Dedifferentiated amniotic fluid mesenchymal stem cell (primary cell): ENCODE data around the gene EIF5B.
"Not testable (repeated sequence)": the region's sequence is repeated elsewhere in the genome, so short reads cannot be mapped to it uniquely, and the experiment has no call there.

Experiments
- DNase-seq: peaks from one replicate; pipeline ENCODE4 v3.0.0-alpha.2; 2016; ENCODE audit errors: extremely low spot score

EIF5B gene

GRCh38 chr2:99365661-99366060 lies 28.5 kb downstream of the EIF5B start:
- DNase-seq: no peak

GRCh38 chr2:99368854-99369253 lies 31.7 kb downstream of the EIF5B start:
- not testable (repeated sequence) for DNase-seq

DNA sequence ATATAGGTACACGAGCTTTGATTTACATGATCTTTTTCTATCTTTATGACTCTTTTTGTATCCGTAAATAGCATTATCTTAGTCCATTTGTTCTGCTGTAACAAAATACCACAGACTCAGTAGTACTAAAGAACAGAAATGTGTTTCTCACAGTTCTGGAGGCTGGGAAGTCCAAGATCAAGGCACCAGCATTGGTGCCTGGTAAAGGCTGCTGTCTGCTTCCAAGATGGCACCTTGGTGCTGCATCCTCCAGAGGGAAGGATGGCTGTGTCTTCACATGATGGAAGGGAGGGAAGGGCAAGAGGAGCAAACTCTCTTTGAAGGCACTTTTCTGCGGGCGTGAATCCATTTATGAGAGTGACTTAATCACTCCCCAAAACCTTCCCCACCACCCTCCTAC lies 36.0 kb downstream of the EIF5B start:
- no peak for DNase-seq

GRCh38 chr2:99374747-99375146 lies 37.6 kb downstream of the EIF5B start:
- no peak for DNase-seq

- no peak for DNase-seq
These were observed 39.2 kb downstream of the EIF5B start for GRCh38 chr2:99376254-99376864.

GRCh38 chr2:99377879-99378278 lies 40.7 kb downstream of the EIF5B start:
- no peak for DNase-seq

GRCh38 chr2:99380376-99381010 lies 43.3 kb downstream of the EIF5B start:
- no peak for DNase-seq

- DNase-seq: no peak
These were observed 45.0 kb downstream of the EIF5B start for GRCh38 chr2:99382143-99382542.

DNA sequence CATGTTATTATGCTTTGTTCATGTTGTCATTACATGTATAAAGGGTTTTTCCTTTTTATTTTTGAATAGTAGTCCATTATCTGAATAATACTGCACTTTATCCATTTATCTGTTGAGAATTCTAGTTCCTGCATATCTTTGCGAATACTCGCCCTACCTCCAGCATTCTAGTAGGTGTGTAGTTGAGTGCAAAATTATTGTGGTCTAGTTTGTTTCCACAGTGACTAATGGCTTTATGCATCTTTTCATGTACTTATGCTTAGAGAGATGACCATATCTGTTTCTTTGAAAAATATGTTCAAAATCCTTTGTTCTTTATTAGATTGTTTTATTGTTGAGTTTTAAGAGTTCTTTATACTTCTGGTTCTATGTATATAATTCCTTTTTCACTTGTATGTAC lies 48.8 kb downstream of the EIF5B start:
- DNase-seq: no peak

DNA sequence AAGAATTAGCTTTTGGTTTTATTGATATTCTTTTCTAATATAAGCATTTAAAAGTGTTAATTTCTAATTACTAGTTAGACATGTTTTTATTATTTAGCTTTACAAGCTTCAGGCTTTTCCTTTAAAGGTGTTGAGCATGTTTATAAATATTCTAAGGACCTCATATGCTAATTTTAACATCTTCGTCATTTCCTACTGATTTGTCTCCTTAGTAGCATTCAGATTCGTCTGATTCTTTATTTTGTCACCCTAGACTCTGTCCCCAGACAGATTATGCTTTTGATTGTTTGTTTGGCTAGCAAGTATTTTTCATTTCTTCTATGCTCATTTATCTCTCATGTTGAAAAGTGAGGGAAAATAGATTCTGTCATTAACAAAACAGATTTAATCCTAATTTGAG lies 51.7 kb downstream of the EIF5B start:
- DNase-seq: no peak

- DNase-seq: no peak
These were observed 52.2 kb downstream of the EIF5B start for GRCh38 chr2:99389371-99389770.

DNA sequence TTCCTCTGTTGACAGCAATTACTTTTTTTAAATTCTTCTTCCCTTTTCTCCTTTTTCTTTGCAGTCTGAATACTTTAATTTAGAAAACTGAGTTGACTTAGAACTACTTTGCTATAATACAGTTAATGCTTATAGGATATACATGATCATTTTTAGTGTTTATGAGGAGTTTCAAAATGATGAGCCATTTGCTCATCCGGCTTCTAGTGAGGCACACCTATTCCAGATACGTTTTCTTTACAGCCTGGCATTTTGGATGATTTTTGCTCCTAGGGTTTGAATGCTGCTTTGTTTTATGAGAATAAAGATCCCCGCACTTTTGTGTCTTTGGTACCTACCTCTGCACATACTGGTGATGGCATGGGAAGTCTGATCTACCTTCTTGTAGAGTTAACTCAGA lies 52.8 kb downstream of the EIF5B start:
- DNase-seq: no peak

- no peak for DNase-seq
These were observed 58.5 kb downstream of the EIF5B start for GRCh38 chr2:99395589-99396130.

DNA sequence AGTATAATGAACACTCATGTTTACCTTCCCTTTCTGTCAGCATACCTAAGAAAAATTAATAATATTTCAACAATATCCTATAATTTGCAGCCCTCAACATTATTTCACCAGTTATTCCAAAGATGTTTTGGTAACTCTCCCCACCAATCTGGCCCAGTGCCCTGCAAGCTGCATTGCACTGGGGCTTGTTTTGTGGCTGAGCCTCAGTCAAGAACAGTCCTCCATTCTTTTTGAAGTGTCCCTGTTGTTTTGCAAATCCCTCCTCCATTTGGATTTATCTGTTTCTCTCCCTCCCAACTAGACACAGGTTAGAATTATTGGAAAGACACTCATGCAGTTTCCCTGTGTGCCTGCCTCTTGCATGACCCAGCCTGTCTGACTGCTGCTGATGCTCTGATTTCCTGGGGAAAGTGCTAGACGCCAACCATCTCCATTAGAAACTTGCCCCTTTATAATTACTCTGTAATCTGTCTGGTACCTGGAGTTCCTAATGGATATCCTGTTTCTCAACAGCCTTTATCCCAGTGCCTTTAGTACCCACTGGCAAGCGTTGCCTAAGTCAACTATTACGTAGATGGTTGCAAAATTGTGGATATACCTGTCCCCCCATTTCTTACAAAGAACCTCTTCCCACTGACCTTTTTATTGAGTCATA lies 60.2 kb downstream of the EIF5B start:
- no peak for DNase-seq

DNA sequence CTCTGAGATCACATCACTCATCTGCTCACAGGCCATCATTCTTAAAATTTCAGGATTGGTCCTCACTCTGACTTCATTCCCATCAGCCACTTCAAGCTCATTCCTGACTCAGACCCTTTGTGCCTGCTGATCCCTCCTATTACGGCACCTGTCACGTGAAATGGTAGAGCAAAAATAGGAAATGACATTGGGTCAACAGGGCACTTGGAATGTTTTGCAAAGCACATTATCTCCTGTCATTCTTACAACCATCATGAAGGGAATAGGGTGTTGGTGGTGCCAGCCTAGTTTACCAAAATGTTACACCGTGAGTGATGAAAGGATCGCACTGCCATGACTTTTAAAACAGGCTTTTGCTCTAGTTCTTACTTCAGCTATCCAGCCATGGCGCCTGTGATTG lies 61.1 kb downstream of the EIF5B start:
- DNase-seq: no peak

- DNase-seq: peak; percentile 39
These were observed 61.9 kb downstream of the EIF5B start for GRCh38 chr2:99399063-99399462.

DNA sequence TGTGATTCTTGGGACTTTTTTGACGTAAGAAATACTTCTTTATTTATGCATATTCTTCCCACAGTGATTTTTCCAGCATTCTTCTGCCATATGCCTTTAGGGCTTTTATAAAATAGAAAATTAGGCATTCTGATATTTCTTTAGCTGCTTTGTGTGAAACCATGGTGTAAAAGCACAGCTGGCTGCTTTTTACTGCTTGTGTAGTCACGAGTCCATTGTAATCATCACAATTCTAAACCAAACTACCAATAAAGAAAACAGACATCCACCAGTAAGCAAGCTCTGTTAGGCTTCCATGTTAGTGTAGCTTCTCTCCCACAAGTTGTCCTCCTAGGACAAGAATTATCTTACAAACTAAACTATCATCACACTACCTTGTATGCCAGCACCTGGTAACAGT lies 62.6 kb downstream of the EIF5B start:
- no peak for DNase-seq

DNA sequence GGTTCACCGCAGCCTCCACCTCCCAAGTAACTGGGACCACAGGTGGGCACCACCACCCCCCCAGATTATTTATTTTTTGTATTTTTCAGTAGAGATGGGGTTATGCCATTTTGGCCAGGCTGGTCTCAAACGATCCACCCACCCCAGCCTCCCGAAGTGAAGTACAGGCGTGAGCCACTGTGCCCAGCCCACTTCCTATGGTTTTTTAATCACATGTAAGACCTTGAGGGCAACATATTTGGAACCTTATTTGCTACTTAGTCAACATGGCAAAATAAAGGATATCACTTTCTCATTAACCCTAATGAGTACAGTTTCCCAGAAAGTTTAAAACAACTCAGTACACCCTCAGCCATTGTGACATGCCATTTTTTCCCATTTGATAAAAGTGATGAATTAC lies 64.7 kb downstream of the EIF5B start:
- DNase-seq: no peak

DNA sequence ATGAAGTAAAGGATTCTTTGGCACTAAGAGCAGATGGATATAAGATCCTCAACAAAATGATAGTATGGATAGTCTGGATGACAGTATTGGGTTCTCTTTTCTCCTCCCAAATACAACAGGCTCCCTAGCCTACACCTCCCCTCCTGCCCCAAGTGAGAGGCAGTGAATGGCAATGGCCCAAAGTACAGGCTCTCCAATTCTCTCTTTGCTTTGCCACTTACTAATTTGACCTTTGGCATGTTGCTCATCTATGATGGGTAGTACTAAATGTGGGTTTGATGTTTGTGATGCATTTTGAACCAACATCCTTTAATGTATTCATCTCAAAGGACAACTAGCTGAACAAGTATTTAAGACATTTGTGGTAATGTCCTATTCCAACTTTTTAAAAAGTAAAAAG lies 65.9 kb downstream of the EIF5B start:
- DNase-seq: no peak

- DNase-seq: no peak
These were observed 66.3 kb downstream of the EIF5B start for GRCh38 chr2:99403524-99403923.

DNA sequence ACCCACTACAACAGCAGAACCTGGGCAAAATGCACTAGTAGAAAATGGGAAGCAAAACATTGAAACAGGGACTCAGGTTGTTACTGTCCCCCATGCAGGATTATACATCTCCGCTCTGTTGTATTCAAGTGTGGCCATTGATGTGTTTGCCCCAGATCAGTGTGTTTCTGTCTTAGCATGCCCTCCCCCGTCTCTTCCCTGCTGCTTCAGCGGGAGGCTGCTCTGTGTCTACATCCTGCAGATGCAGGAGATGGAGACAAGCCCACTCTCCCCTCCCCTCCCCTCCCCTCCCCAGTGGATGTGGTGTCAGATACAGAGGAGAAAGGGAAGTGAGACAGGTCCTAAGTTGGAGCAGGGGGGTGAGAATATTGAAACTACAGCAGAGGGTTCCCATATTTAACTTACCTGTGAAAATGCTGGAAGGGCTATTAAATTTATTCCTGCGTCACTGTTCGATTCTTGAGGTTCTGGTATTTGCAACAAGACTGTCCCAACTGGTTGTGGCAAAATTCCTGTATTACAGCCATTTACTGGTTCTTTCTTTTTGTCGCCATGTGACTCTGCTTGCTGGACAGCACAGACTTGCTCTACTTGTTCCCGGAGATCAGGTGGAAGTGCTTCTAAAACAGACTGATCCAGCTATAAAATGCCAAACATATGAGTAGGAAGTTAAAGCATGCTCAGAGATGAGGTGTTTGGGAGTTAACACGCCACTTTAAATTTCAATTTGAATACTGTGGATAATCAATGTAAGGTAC lies 67.0 kb downstream of the EIF5B start:
- DNase-seq: no peak
